HepG2 (cell line): ENCODE data around the gene SELENOH. TPM values are rescaled to one million over a fixed set of nuclear protein-coding genes. Genes with fewer than 3 reads are reported as not detected.

Experiments
- ARNT ChIP-seq: fragments of 450-650 bp; IDR thresholded peaks from 2 replicates; pipeline ENCODE4 v1.6.1; 2017
- ETV5 ChIP-seq: IDR thresholded peaks from 2 replicates; pipeline ENCODE4 v1.6.1; 2018; ENCODE audit warnings: missing biosample characterization, missing genetic modification reagents, inconsistent platforms, borderline replicate concordance
- FOXM1 ChIP-seq: sonication (generic); formaldehyde crosslinking; IDR thresholded peaks from 2 replicates; pipeline ENCODE4 v1.5.0; 2020; ENCODE audit warnings: missing genetic modification reagents
- FOXP1 ChIP-seq, 2 experiments: fragments of 450-650 bp in 1 of 2; IDR thresholded peaks; 2 replicates each; pipeline ENCODE4 v1.6.1; 2017 to 2018; ENCODE audit warnings: antibody characterized with exemption in 1 of 2
- KLF16 ChIP-seq, 2 experiments: sonication (generic) in 1 of 2; formaldehyde crosslinking in 1 of 2; IDR thresholded peaks; 2 replicates each; pipeline versions ENCODE4 v1.6.1 to v1.8.0; 2016 to 2023; ENCODE audit warnings: missing genetic modification reagents in 2 of 2, missing compliant biosample characterization in 1 of 2
- KLF6 ChIP-seq: IDR thresholded peaks from 2 replicates; pipeline ENCODE4 v1.8.0; 2016; ENCODE audit warnings: missing biosample characterization, missing genetic modification reagents
- KMT2B ChIP-seq: IDR thresholded peaks from 2 replicates; pipeline ENCODE4 v1.6.1; 2016; ENCODE audit warnings: missing genetic modification reagents, missing compliant biosample characterization
- MAFF ChIP-seq: IDR thresholded peaks from 2 replicates; pipeline ENCODE4 v1.6.1; 2011; ENCODE audit warnings: low read depth, low read length, improper control_type of control experiment
- MED1 ChIP-seq: sonication (generic); formaldehyde crosslinking; IDR thresholded peaks from 2 replicates; pipeline ENCODE4 v1.4.0; 2020; ENCODE audit warnings: missing genetic modification reagents
- NCOR1 ChIP-seq: fragments of 200-600 bp; sonication (generic); IDR thresholded peaks from 2 replicates; pipeline ENCODE4 v1.7.0; 2017; ENCODE audit warnings: antibody characterized with exemption, low read length, borderline replicate concordance
- PHF8 ChIP-seq: sonication (generic); formaldehyde crosslinking; IDR thresholded peaks from 2 replicates; pipeline ENCODE4 v1.5.0; 2020; ENCODE audit warnings: missing genetic modification reagents
- SYNCRIP ChIP-seq: fragments of 200-400 bp; formaldehyde crosslinking; IDR thresholded peaks from 2 replicates; pipeline ENCODE4 v1.6.1; 2018; ENCODE audit warnings: mild to moderate bottlenecking, low read depth, low read length; ENCODE audit not compliant: insufficient read depth
- TAF1 ChIP-seq: sonication (generic); formaldehyde crosslinking; IDR thresholded peaks from 2 replicates; pipeline ENCODE4 v1.4.0; 2020; ENCODE audit warnings: missing genetic modification reagents
- TOPORS ChIP-seq: sonication (generic); formaldehyde crosslinking; IDR thresholded peaks from 2 replicates; pipeline ENCODE4 v1.8.0; 2023; ENCODE audit warnings: mild to moderate bottlenecking, missing genetic modification reagents
- ZFP41 ChIP-seq: sonication (generic); formaldehyde crosslinking; IDR thresholded peaks from 2 replicates; pipeline ENCODE4 v1.4.0; 2020; ENCODE audit warnings: mild to moderate bottlenecking, missing genetic modification reagents, borderline replicate concordance
- ZNF101 ChIP-seq: sonication (generic); formaldehyde crosslinking; IDR thresholded peaks from 2 replicates; pipeline ENCODE4 v1.4.0; 2020; ENCODE audit warnings: mild to moderate bottlenecking, low read depth, missing genetic modification reagents, borderline replicate concordance
- ZNF17 ChIP-seq: sonication (generic); formaldehyde crosslinking; IDR thresholded peaks from 2 replicates; pipeline ENCODE4 v1.5.0; 2020; ENCODE audit warnings: mild to moderate bottlenecking, missing genetic modification reagents
- ZNF570 ChIP-seq: sonication (generic); formaldehyde crosslinking; IDR thresholded peaks from 2 replicates; pipeline ENCODE4 v1.4.0; 2020; ENCODE audit warnings: mild to moderate bottlenecking, missing genetic modification reagents, borderline replicate concordance
- ZNF615 ChIP-seq: sonication (generic); formaldehyde crosslinking; IDR thresholded peaks from 2 replicates; pipeline ENCODE4 v1.5.0; 2020; ENCODE audit warnings: mild to moderate bottlenecking, missing genetic modification reagents, borderline replicate concordance
- ZSCAN29 ChIP-seq: sonication (generic); formaldehyde crosslinking; conservative IDR thresholded peaks from 2 replicates; pipeline ENCODE4 v1.4.0; 2020; ENCODE audit warnings: mild to moderate bottlenecking, missing genetic modification reagents
- ZSCAN9 ChIP-seq: IDR thresholded peaks from 2 replicates; pipeline ENCODE4 v1.6.1; 2016; ENCODE audit warnings: borderline replicate concordance
- polyA plus RNA-seq, 8 experiments: library from polyadenylated mRNA; depleted of rRNA in 3 of 8; stranded (reverse) in 7 of 8; unstranded in 1 of 8; fragments of >200 nt; fragmentation: Illumina TruSeq in 4 of 8; extraction: Trizol in 4 of 8; gene quantifications; 2 replicates each; pipeline versions ENCODE4 v1.2.1 to v1.2.3, GENCODE V29; 2011 to 2016; ENCODE audit warnings: low read depth in 4 of 8, missing spikeins in 1 of 8, mixed read lengths in 1 of 8; ENCODE audit not compliant: insufficient read depth in 1 of 8
- total RNA-seq, 5 experiments: library from RNA; depleted of rRNA; stranded (reverse); fragments of >200 nt; fragmentation: Illumina TruSeq; extraction: Trizol; gene quantifications; 2 replicates each; pipeline ENCODE4 v1.2.3, GENCODE V29; 2016; ENCODE audit warnings: low read depth in 1 of 5
- TF ChIP-seq, protein P1 (sequence below): sonication (generic); formaldehyde crosslinking; IDR thresholded peaks from 2 replicates; pipeline ENCODE4 v1.8.0; 2022; ENCODE audit warnings: mild to moderate bottlenecking, missing genetic modification reagents, moderate library complexity
- TF ChIP-seq, protein P2 (sequence below): sonication (generic); formaldehyde crosslinking; IDR thresholded peaks from 2 replicates; pipeline ENCODE4 v1.4.0; 2020; ENCODE audit warnings: missing genetic modification reagents, borderline replicate concordance
- TF ChIP-seq, protein P3 (sequence below): sonication (generic); formaldehyde crosslinking; IDR thresholded peaks from 2 replicates; pipeline ENCODE4 v1.4.0; 2020; ENCODE audit warnings: missing genetic modification reagents

The SELENOH gene
- total and polyA plus RNA-seq, 2 of the 13 experiments (the other 11 are each of a cell fraction or from before 2014, with no cell fraction given), result 27.2 to 77.4 TPM

DNA sequence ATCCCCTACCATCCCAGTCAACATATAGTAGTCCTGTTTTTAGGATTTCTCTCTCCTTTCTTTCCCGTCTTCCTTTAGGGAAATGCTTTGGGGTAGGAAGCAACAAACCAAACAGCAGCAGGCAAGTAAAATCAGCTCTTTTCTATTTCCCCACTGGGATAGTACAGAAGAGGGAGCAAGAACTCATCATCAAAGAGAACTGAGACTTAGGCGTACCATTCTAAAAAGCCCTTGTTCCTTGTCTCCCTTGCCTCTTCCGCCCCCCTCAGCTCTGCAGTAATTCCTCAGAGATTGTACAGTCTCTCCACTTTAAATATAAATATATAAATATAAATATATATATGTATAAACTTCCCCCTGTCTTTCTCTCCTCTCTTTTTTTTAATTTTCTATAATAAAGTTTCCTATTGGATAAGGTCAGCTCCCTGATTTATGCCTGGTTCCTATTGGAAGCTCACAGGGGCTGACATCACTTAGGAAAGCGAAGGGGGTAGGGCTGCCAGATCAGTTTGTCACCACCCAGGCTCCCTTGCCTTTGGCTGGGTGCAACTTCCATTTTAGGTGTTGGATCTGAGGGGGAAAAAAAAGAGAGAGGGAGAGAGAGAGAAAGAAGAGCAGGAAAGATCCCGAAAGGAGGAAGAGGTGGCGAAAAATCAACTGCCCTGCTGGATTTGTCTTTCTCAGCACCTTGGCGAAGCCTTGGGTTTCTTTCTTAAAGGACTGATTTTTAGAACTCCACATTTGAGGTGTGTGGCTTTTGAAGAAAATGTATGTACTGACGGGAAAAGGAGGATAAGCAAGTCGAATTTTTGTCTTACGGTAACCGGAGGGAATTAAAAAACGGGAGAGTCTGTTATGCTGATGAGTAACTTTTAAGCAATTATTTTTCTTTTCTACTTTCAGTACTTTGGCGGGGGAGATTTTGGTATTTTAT is 20.3 kb downstream of the SELENOH start, which contains the start of gene CTNND1 (continued):
- TF ChIP-seq, protein P1, sequence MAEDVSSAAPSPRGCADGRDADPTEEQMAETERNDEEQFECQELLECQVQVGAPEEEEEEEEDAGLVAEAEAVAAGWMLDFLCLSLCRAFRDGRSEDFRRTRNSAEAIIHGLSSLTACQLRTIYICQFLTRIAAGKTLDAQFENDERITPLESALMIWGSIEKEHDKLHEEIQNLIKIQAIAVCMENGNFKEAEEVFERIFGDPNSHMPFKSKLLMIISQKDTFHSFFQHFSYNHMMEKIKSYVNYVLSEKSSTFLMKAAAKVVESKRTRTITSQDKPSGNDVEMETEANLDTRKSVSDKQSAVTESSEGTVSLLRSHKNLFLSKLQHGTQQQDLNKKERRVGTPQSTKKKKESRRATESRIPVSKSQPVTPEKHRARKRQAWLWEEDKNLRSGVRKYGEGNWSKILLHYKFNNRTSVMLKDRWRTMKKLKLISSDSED, result no peak
- no peak for TF ChIP-seq KLF6 (CRISPR knock-in tag)
- TF ChIP-seq ZNF17 (CRISPR knock-in tag), result no peak
- TF ChIP-seq MAFF, result no peak
- TF ChIP-seq MED1 (CRISPR knock-in tag), result 0 out of 2 replicates have a peak, but pooled peaks have one; percentile 40
- TF ChIP-seq TAF1, result peak; percentile 84
- TF ChIP-seq FOXP1 (IDR thresholded peaks at IDR 0.05), result no peak
- TF ChIP-seq FOXP1 (CRISPR knock-in tag; IDR thresholded peaks at IDR 0.05), result 0 out of 2 replicates have a peak, but pooled peaks have one; percentile 13
- no peak for TF ChIP-seq ZFP41 (CRISPR knock-in tag)
- TF ChIP-seq TOPORS (CRISPR knock-in tag), result no peak
- TF ChIP-seq ETV5 (CRISPR knock-in tag), result peak; percentile 7; the same call in 1 of the 2 replicates
- TF ChIP-seq ARNT, result no peak
- no peak for TF ChIP-seq ZNF101
- no peak for TF ChIP-seq FOXM1 (CRISPR knock-in tag)
- TF ChIP-seq SYNCRIP, result no peak
- peak; percentile 43 for TF ChIP-seq PHF8 (CRISPR knock-in tag)
- TF ChIP-seq, protein P2, sequence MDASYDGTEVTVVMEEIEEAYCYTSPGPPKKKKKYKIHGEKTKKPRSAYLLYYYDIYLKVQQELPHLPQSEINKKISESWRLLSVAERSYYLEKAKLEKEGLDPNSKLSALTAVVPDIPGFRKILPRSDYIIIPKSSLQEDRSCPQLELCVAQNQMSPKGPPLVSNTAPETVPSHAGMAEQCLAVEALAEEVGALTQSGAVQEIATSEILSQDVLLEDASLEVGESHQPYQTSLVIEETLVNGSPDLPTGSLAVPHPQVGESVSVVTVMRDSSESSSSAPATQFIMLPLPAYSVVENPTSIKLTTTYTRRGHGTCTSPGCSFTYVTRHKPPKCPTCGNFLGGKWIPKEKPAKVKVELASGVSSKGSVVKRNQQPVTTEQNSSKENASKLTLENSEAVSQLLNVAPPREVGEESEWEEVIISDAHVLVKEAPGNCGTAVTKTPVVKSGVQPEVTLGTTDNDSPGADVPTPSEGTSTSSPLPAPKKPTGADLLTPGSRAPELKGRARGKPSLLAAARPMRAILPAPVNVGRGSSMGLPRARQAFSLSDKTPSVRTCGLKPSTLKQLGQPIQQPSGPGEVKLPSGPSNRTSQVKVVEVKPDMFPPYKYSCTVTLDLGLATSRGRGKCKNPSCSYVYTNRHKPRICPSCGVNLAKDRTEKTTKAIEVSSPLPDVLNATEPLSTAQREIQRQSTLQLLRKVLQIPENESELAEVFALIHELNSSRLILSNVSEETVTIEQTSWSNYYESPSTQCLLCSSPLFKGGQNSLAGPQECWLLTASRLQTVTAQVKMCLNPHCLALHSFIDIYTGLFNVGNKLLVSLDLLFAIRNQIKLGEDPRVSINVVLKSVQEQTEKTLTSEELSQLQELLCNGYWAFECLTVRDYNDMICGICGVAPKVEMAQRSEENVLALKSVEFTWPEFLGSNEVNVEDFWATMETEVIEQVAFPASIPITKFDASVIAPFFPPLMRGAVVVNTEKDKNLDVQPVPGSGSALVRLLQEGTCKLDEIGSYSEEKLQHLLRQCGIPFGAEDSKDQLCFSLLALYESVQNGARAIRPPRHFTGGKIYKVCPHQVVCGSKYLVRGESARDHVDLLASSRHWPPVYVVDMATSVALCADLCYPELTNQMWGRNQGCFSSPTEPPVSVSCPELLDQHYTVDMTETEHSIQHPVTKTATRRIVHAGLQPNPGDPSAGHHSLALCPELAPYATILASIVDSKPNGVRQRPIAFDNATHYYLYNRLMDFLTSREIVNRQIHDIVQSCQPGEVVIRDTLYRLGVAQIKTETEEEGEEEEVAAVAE (CRISPR knock-in tag), result peak; percentile 100
- peak; percentile 82 for TF ChIP-seq KMT2B (CRISPR knock-in tag)
- TF ChIP-seq KLF16 (CRISPR knock-in tag; IDR thresholded peaks at IDR 0.05), result peak in 1 of 2 experiments; percentile 68; a peak in 1 of 4 replicates
- peak; percentile 78; the same call in 1 of the 2 replicates for TF ChIP-seq ZSCAN29 (CRISPR knock-in tag)
- TF ChIP-seq ZSCAN9 (CRISPR knock-in tag), result peak; percentile 88
- no peak for TF ChIP-seq ZNF615 (CRISPR knock-in tag)
- TF ChIP-seq ZNF570, result no peak
- TF ChIP-seq, protein P3, sequence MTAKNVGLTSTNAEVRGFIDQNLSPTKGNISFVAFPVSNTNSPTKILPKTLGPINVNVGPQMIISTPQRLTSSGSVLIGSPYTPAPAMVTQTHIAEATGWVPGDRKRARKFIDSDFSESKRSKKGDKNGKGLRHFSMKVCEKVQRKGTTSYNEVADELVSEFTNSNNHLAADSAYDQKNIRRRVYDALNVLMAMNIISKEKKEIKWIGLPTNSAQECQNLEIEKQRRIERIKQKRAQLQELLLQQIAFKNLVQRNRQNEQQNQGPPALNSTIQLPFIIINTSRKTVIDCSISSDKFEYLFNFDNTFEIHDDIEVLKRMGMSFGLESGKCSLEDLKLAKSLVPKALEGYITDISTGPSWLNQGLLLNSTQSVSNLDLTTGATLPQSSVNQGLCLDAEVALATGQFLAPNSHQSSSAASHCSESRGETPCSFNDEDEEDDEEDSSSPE (CRISPR knock-in tag), result peak; percentile 45; the same call in 1 of the 2 replicates
- peak; percentile 37; the same call in 1 of the 2 replicates for TF ChIP-seq NCOR1
